HG02840 (cell line): Measurements from ENCODE around the gene XIAP.
A peak's percentile ranks its signal among the peaks of the same experiment; 100 is the strongest.
"Not testable (repeated sequence)": the region's sequence is repeated elsewhere in the genome, so short reads cannot be mapped to it uniquely, and the experiment has no call there.

Experiments
- ATAC-seq: cut with Tn5 transposase; IDR thresholded peaks from one replicate; pipeline ENCODE4 v1.9.1; 2021; ENCODE audit warnings: mild to moderate bottlenecking, moderate library complexity, moderate number of reproducible peaks; ENCODE audit not compliant: unreplicated experiment, low FRiP score

Gene XIAP

GRCh38 chrX:123859846-123860838, at the start of gene XIAP:
XIAP (plus strand) TSS chrX:123860053; CDS start chrX:123885663, 25,610 bp downstream.
- peak; percentile 63 for ATAC-seq

- no peak for ATAC-seq
These were observed 45.5 kb upstream of the XIAP start for GRCh38 chrX:123814343-123814742.

- ATAC-seq, result not testable (repeated sequence)
These were observed 44.9 kb upstream of the XIAP start for GRCh38 chrX:123814934-123815394.

- no peak for ATAC-seq
These were observed 42.5 kb upstream of the XIAP start for GRCh38 chrX:123817288-123817894.

GRCh38 chrX:123818243-123818642, 41.6 kb upstream of the XIAP start:
- no peak for ATAC-seq

- no peak for ATAC-seq
These were observed 36.9 kb upstream of the XIAP start for GRCh38 chrX:123822965-123823364.

GRCh38 chrX:123830309-123830708, 29.5 kb upstream of the XIAP start:
- peak; percentile 68 for ATAC-seq

GRCh38 chrX:123833387-123833786, 26.5 kb upstream of the XIAP start:
- ATAC-seq, result peak; percentile 83

- ATAC-seq, result no peak
These were observed 25.7 kb upstream of the XIAP start for GRCh38 chrX:123834116-123834515.

- no peak for ATAC-seq
These were observed 24.0 kb upstream of the XIAP start for GRCh38 chrX:123835661-123836371.

- not testable (repeated sequence) for ATAC-seq
These were observed 14.7 kb upstream of the XIAP start for GRCh38 chrX:123845129-123845528.

GRCh38 chrX:123846577-123847038, 13.2 kb upstream of the XIAP start:
- no peak for ATAC-seq

GRCh38 chrX:123847056-123847455, 12.8 kb upstream of the XIAP start:
- ATAC-seq, result no peak

- no peak for ATAC-seq
These were observed 10.8 kb upstream of the XIAP start for GRCh38 chrX:123849096-123849495.

- ATAC-seq, result not testable (repeated sequence)
These were observed 9.9 kb upstream of the XIAP start for GRCh38 chrX:123849906-123850305.

- no peak for ATAC-seq
These were observed 8.8 kb upstream of the XIAP start for GRCh38 chrX:123851079-123851478.

GRCh38 chrX:123854329-123854728, 5.5 kb upstream of the XIAP start:
- ATAC-seq, result no peak

GRCh38 chrX:123859409-123859845, 426 bp upstream of the XIAP start:
- peak; percentile 5 for ATAC-seq

- ATAC-seq, result no peak
These were observed 1.1 kb downstream of the XIAP start for GRCh38 chrX:123860983-123861382.

GRCh38 chrX:123869488-123869887, 9.6 kb downstream of the XIAP start:
- ATAC-seq, result no peak

- no peak for ATAC-seq
These were observed 11.5 kb downstream of the XIAP start for GRCh38 chrX:123871309-123871708.
